ENCODE results near the gene ACSF3.

DNA sequence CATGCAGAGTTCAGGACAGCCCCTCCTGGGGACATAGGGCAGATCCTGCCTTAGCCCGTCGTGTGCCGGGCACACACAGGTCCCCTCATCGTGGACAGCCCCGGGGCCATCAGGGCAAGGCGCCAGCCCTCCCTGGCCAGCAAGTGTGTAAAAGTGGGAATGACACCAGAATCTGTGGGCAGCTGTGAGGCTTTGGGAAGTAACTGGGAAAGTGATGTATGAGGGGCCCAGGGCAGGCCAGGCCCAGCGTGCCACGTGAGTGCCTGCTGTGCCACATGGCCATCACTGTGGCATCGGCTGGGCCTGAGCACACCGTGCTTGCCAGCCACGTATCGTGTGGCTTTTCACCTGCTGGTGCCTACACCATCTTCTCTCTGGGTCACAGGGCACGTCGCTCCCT is 26.6 kb downstream of the ACSF3 start:
- TF ChIP-seq, protein P1, sequence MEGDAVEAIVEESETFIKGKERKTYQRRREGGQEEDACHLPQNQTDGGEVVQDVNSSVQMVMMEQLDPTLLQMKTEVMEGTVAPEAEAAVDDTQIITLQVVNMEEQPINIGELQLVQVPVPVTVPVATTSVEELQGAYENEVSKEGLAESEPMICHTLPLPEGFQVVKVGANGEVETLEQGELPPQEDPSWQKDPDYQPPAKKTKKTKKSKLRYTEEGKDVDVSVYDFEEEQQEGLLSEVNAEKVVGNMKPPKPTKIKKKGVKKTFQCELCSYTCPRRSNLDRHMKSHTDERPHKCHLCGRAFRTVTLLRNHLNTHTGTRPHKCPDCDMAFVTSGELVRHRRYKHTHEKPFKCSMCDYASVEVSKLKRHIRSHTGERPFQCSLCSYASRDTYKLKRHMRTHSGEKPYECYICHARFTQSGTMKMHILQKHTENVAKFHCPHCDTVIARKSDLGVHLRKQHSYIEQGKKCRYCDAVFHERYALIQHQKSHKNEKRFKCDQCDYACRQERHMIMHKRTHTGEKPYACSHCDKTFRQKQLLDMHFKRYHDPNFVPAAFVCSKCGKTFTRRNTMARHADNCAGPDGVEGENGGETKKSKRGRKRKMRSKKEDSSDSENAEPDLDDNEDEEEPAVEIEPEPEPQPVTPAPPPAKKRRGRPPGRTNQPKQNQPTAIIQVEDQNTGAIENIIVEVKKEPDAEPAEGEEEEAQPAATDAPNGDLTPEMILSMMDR (tag by site-specific recombination; IDR thresholded peaks at IDR 0.05): no peak
- TF ChIP-seq ZNF701 (tag by site-specific recombination; IDR thresholded peaks at IDR 0.05) (no peak), HOXA7 (CRISPR knock-in tag; IDR thresholded peaks at IDR 0.05; ENCODE audit: borderline replicate concordance) (no peak), ZNF791 (tag by site-specific recombination; IDR thresholded peaks at IDR 0.05) (no peak), ZNF549 (tag by site-specific recombination; IDR thresholded peaks at IDR 0.05) (no peak), ZNF174 (tag by site-specific recombination; IDR thresholded peaks at IDR 0.05) (no peak), ZNF248 (tag by site-specific recombination; IDR thresholded peaks at IDR 0.05) (no peak), ZNF335 (tag by site-specific recombination; conservative IDR thresholded peaks at IDR 0.05) (no peak), GLIS2 (tag by site-specific recombination; IDR thresholded peaks at IDR 0.05) (no peak), ZNF843 (tag by site-specific recombination; IDR thresholded peaks at IDR 0.05) (no peak), ZBTB1 (tag by site-specific recombination; IDR thresholded peaks at IDR 0.05) (no peak), ZNF23 (tag by site-specific recombination; IDR thresholded peaks at IDR 0.05; ENCODE audit: borderline replicate concordance) (no peak)
- TF ChIP-seq, protein P2, sequence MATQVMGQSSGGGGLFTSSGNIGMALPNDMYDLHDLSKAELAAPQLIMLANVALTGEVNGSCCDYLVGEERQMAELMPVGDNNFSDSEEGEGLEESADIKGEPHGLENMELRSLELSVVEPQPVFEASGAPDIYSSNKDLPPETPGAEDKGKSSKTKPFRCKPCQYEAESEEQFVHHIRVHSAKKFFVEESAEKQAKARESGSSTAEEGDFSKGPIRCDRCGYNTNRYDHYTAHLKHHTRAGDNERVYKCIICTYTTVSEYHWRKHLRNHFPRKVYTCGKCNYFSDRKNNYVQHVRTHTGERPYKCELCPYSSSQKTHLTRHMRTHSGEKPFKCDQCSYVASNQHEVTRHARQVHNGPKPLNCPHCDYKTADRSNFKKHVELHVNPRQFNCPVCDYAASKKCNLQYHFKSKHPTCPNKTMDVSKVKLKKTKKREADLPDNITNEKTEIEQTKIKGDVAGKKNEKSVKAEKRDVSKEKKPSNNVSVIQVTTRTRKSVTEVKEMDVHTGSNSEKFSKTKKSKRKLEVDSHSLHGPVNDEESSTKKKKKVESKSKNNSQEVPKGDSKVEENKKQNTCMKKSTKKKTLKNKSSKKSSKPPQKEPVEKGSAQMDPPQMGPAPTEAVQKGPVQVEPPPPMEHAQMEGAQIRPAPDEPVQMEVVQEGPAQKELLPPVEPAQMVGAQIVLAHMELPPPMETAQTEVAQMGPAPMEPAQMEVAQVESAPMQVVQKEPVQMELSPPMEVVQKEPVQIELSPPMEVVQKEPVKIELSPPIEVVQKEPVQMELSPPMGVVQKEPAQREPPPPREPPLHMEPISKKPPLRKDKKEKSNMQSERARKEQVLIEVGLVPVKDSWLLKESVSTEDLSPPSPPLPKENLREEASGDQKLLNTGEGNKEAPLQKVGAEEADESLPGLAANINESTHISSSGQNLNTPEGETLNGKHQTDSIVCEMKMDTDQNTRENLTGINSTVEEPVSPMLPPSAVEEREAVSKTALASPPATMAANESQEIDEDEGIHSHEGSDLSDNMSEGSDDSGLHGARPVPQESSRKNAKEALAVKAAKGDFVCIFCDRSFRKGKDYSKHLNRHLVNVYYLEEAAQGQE (tag by site-specific recombination; IDR thresholded peaks at IDR 0.05): no peak
- TF ChIP-seq, protein P3, sequence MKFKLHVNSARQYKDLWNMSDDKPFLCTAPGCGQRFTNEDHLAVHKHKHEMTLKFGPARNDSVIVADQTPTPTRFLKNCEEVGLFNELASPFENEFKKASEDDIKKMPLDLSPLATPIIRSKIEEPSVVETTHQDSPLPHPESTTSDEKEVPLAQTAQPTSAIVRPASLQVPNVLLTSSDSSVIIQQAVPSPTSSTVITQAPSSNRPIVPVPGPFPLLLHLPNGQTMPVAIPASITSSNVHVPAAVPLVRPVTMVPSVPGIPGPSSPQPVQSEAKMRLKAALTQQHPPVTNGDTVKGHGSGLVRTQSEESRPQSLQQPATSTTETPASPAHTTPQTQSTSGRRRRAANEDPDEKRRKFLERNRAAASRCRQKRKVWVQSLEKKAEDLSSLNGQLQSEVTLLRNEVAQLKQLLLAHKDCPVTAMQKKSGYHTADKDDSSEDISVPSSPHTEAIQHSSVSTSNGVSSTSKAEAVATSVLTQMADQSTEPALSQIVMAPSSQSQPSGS (tag by site-specific recombination; IDR thresholded peaks at IDR 0.05; ENCODE audit: low read depth): no peak
